Hematopoietic multipotent progenitor cell treated with erythropoietin and hydrocortisone succinate and interleukin-3 and kit ligand, for 8 days (in vitro differentiated cells): ENCODE measurements around the gene LRRC49.

Experiments
- DNase-seq: peaks from one replicate; pipeline ENCODE4 v3.0.0-alpha.2; 2015

Gene LRRC49

GRCh38 chr15:71098920-71099319 is 206.3 kb downstream of the LRRC49 start:
- DNase-seq = no peak
